ENCODE results near the gene ORAI3. TPM values are rescaled to one million over a fixed set of nuclear protein-coding genes. Genes with fewer than 3 reads are reported as not detected.

The ORAI3 gene
- total RNA-seq (2022; extraction: Qiagen RNA extraction), result 9.0 to 14.5 TPM (median 12.1 TPM) in 5 replicates

GRCh38 chr16:30948667-30949649, at the start of gene ORAI3:
Gene ORAI3, plus strand, starts transcription at chr16:30949068. Its CDS starts 222 bp downstream, at chr16:30949290.

GRCh38 chr16:30923554-30924075, 25.3 kb upstream of the ORAI3 start, which contains the start of gene FBXL19:
Gene FBXL19, plus strand, starts transcription at chr16:30923572. Its CDS starts 2,183 bp downstream, at chr16:30925755.

GRCh38 chr16:30957456-30958174, 8.7 kb downstream of the ORAI3 start, which contains the start of gene SETD1A:
Gene SETD1A, plus strand, starts transcription at chr16:30957754. Its CDS starts 978 bp downstream, at chr16:30958732.

DNA sequence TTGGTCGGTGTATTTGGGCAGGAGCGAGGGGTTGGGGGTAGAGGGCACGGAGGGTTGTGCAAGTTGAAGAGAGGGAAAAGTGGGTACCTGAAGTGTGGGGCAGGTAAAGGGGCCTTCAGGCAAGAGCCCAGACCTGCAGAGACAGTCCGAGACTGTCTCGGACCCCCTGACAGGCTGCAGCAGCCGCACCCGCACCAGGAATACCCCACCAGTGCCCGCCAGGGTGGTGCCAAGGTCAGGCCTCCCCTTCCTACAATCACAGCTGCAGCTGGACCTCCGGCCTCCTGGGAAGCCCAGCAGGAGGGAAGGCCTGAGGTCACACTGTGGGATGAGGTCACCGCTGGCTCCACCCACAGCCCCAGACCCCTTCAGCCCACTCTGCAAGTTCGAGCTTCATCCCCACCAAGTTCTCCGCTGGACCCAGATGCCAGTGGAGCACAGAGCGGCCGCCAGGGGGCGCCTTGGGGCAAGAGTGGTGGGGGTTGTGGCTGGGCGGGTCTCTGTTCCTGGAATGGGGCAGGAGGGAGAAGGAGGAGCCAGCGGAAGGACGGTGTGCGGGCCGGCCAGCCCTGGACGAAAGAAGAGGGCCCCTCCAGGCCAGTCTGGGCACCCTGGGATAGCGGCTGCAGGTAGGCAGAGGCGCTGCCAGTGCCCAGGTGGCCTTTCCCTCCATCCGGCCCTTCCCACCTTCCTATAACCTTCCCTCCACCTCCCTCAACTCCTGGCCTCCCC, 36.0 kb downstream of the ORAI3 start, which contains the start of gene HSD3B7:
HSD3B7 (plus strand) TSS at position 539 of the 732 bp plus-strand sequence. CDS start 452 bp downstream, outside the sequence.

Other genes with a start within 250 kb of the ORAI3 start
- gene SRCAP, start 249.9 kb upstream of the ORAI3 start, total RNA-seq (2022; extraction: Qiagen RNA extraction), result 12.3 to 22.3 TPM (median 21.9 TPM) in 5 replicates
- gene PHKG2, start 200.6 kb upstream of the ORAI3 start, total RNA-seq (2022; extraction: Qiagen RNA extraction), result 21.9 to 27.8 TPM (median 25.2 TPM) in 5 replicates
- gene CFAP119, start 187.0 kb upstream of the ORAI3 start, total RNA-seq (2022; extraction: Qiagen RNA extraction), result 5.2 to 9.2 TPM (median 8.2 TPM) in 5 replicates
- gene RNF40, start 186.7 kb upstream of the ORAI3 start, total RNA-seq (2022; extraction: Qiagen RNA extraction), result 77.1 to 81.7 TPM (median 80.2 TPM) in 5 replicates
- 16.2 to 21.3 TPM (median 17.3 TPM) in 5 replicates for gene ZNF629, start 161.9 kb upstream of the ORAI3 start, total RNA-seq (2022; extraction: Qiagen RNA extraction)
- gene BCL7C, start 55.0 kb upstream of the ORAI3 start, total RNA-seq (2022; extraction: Qiagen RNA extraction), result 23.6 to 42.5 TPM (median 40.9 TPM) in 5 replicates
- gene CTF1, start 52.5 kb upstream of the ORAI3 start, total RNA-seq (2022; extraction: Qiagen RNA extraction), result 0.16 to 0.32 TPM (median 0.18 TPM) in 5 replicates
- gene FBXL19, start 25.5 kb upstream of the ORAI3 start, total RNA-seq (2022; extraction: Qiagen RNA extraction), result 14.1 to 19.7 TPM (median 18.0 TPM) in 5 replicates
- 17.7 to 19.7 TPM (median 18.3 TPM) in 5 replicates for gene SETD1A, start 8.7 kb downstream of the ORAI3 start, total RNA-seq (2022; extraction: Qiagen RNA extraction)
- gene HSD3B7, start 36.1 kb downstream of the ORAI3 start, total RNA-seq (2022; extraction: Qiagen RNA extraction), result 13.6 to 15.9 TPM (median 13.9 TPM) in 5 replicates
- gene STX1B, start 61.6 kb downstream of the ORAI3 start, total RNA-seq (2022; extraction: Qiagen RNA extraction), result 1.4 to 2.1 TPM (median 1.6 TPM) in 5 replicates
- gene STX4, start 84.5 kb downstream of the ORAI3 start, total RNA-seq (2022; extraction: Qiagen RNA extraction), result 56.8 to 66.1 TPM (median 64.4 TPM) in 5 replicates
- gene ZNF668, start 125.2 kb downstream of the ORAI3 start, total RNA-seq (2022; extraction: Qiagen RNA extraction), result 13.3 to 19.8 TPM (median 14.5 TPM) in 5 replicates
- 9.1 to 11.4 TPM (median 10.2 TPM) in 5 replicates for gene ZNF646, start 125.4 kb downstream of the ORAI3 start, total RNA-seq (2022; extraction: Qiagen RNA extraction)
- gene PRSS53, start 139.9 kb downstream of the ORAI3 start, total RNA-seq (2022; extraction: Qiagen RNA extraction), result 1.0 to 2.5 TPM (median 1.6 TPM) in 5 replicates
- gene VKORC1, start 145.7 kb downstream of the ORAI3 start, total RNA-seq (2022; extraction: Qiagen RNA extraction), result 98.3 to 147 TPM (median 140 TPM) in 5 replicates
- 46.0 to 56.1 TPM (median 52.2 TPM) in 5 replicates for gene BCKDK, start 159.3 kb downstream of the ORAI3 start, total RNA-seq (2022; extraction: Qiagen RNA extraction)
- 45.0 to 51.2 TPM (median 48.2 TPM) in 5 replicates for gene KAT8, start 168.6 kb downstream of the ORAI3 start, total RNA-seq (2022; extraction: Qiagen RNA extraction)
- gene PRSS8, start 186.7 kb downstream of the ORAI3 start, total RNA-seq (2022; extraction: Qiagen RNA extraction), result 0.83 to 1.4 TPM (median 1.2 TPM) in 5 replicates
- 0.84 to 1.9 TPM (median 1.1 TPM) in 5 replicates for gene PRSS36, start 201.0 kb downstream of the ORAI3 start, total RNA-seq (2022; extraction: Qiagen RNA extraction)
- gene FUS, start 231.1 kb downstream of the ORAI3 start, total RNA-seq (2022; extraction: Qiagen RNA extraction), result 505 to 637 TPM (median 514 TPM) in 5 replicates

All from A549 treated with Hydrocortisone at 1 μM for 4 hours (cell line).